ENCODE measurements around the gene RNFT2. TPM values are rescaled to one million over a fixed set of nuclear protein-coding genes. Genes with fewer than 3 reads are reported as not detected.

Gene RNFT2
- total RNA-seq, 1 experiment from 2014 or later, result 21.1 TPM

DNA sequence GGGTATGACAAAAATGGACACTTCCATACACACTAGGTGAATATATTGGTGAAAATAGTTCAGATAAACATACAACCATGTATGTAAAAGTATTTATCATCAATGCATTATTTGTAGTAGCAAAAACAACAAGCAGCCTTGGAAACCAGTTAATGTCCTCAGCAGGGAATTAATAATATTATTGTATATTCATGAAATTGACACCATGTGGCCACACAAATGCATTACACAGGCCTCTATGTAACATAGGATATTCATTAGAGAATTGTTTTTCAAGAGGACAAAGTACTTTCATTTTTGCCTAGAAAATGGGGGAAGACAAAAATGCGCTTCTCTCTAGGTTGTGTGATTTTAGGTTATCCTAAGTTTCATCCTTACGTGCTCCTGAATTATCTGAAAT lies 24.6 kb upstream of the RNFT2 start:
- ChIA-PET POLR2A (ENCODE audit: unreplicated experiment) (no interaction called here), CTCF (no interaction called here)
- Histone ChIP-seq H3K4me2 (no peak overlapping the region), H3K9me3 (ENCODE audit: insufficient read depth, low read depth) (no peaks in the 10 kb centered on the region), H3K4me1 (replicated peaks; ENCODE audit: insufficient read depth) (peaks cover 6% of the 10 kb centered on the region), H4K20me1 (ENCODE audit: insufficient read depth) (peaks cover 5% of the 10 kb centered on the region; the same call in 1 of the 2 replicates), H3K9me2 (ENCODE audit: insufficient read depth) (no peaks in the 10 kb centered on the region), H3K27me3 (ENCODE audit: insufficient read depth, low read depth) (no peaks in the 10 kb centered on the region), H3K79me2 (ENCODE audit: low read depth) (no peaks in the 10 kb centered on the region), H2AFZ (no peak overlapping the region), H3K4me3 (no peak overlapping the region), H3K36me3 (ENCODE audit: low read depth) (no peaks in the 10 kb centered on the region), H3F3A (ENCODE audit: insufficient read depth, low read depth) (no peaks in the 10 kb centered on the region), H3K27ac (no peak overlapping the region)
- no peak for DNase-seq
- BruUV-seq (replicated peaks), result no TSS peak
- intact Hi-C loops (cut with micrococcal nuclease; ENCODE audit: unreplicated experiment), result no loop called here
- no peak for TF ChIP-seq EZH2 (IDR thresholded peaks at IDR 0.05; ENCODE audit: low read depth)
- TF ChIP-seq, protein P1, sequence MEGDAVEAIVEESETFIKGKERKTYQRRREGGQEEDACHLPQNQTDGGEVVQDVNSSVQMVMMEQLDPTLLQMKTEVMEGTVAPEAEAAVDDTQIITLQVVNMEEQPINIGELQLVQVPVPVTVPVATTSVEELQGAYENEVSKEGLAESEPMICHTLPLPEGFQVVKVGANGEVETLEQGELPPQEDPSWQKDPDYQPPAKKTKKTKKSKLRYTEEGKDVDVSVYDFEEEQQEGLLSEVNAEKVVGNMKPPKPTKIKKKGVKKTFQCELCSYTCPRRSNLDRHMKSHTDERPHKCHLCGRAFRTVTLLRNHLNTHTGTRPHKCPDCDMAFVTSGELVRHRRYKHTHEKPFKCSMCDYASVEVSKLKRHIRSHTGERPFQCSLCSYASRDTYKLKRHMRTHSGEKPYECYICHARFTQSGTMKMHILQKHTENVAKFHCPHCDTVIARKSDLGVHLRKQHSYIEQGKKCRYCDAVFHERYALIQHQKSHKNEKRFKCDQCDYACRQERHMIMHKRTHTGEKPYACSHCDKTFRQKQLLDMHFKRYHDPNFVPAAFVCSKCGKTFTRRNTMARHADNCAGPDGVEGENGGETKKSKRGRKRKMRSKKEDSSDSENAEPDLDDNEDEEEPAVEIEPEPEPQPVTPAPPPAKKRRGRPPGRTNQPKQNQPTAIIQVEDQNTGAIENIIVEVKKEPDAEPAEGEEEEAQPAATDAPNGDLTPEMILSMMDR (conservative IDR thresholded peaks at IDR 0.05), result no peak

DNA sequence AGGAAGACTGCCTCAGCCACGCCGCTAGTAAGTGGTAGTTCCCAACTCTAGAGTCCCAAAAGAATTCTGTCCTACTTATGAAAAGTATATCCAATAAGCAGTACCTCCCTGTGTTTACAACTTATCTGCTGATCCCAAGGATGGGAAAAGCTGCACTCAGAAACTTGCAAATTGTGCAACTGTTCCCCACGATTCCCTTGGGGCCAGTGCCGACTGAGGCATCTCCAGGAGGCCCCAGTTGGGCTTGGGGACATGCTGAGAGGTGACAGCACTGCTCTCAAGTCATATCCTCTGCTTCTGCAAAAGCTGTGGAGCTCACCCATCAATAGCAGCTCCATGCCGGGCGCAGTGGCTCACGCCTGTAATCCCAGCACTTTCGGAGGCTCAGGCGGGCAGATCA lies 23.9 kb upstream of the RNFT2 start:
- Histone ChIP-seq H4K20me1 (ENCODE audit: insufficient read depth) (peaks cover 5% of the 10 kb centered on the region; the same call in 1 of the 2 replicates), H3K79me2 (ENCODE audit: low read depth) (no peaks in the 10 kb centered on the region), H3K27me3 (ENCODE audit: insufficient read depth, low read depth) (no peaks in the 10 kb centered on the region), H3K9me3 (ENCODE audit: insufficient read depth, low read depth) (no peaks in the 10 kb centered on the region), H3K4me3 (no peak overlapping the region), H3K27ac (no peak overlapping the region), H2AFZ (no peak overlapping the region), H3K4me1 (replicated peaks; ENCODE audit: insufficient read depth) (peaks cover 12% of the 10 kb centered on the region), H3K36me3 (ENCODE audit: low read depth) (no peaks in the 10 kb centered on the region), H3F3A (ENCODE audit: insufficient read depth, low read depth) (0 out of 2 replicates have a peak, but pooled peaks cover 6% of the 10 kb centered on the region), H3K9me2 (ENCODE audit: insufficient read depth) (no peaks in the 10 kb centered on the region), H3K4me2 (no peak overlapping the region)
- no TSS peak for BruUV-seq (replicated peaks)
- DNase-seq, result no peak
- POLR2A ChIA-PET (ENCODE audit: unreplicated experiment), result no interaction called here
- no peak for TF ChIP-seq EZH2 (IDR thresholded peaks at IDR 0.05; ENCODE audit: low read depth)
- TF ChIP-seq, protein P1 (conservative IDR thresholded peaks at IDR 0.05), result no peak
- CTCF ChIA-PET, result interaction anchor here (0.6 kb wide), 1 partner anchor 467 kb away, joined by 4 read pairs; no protein-coding TSS in a partner anchor
- intact Hi-C loops (cut with micrococcal nuclease; ENCODE audit: unreplicated experiment), result no loop called here

DNA sequence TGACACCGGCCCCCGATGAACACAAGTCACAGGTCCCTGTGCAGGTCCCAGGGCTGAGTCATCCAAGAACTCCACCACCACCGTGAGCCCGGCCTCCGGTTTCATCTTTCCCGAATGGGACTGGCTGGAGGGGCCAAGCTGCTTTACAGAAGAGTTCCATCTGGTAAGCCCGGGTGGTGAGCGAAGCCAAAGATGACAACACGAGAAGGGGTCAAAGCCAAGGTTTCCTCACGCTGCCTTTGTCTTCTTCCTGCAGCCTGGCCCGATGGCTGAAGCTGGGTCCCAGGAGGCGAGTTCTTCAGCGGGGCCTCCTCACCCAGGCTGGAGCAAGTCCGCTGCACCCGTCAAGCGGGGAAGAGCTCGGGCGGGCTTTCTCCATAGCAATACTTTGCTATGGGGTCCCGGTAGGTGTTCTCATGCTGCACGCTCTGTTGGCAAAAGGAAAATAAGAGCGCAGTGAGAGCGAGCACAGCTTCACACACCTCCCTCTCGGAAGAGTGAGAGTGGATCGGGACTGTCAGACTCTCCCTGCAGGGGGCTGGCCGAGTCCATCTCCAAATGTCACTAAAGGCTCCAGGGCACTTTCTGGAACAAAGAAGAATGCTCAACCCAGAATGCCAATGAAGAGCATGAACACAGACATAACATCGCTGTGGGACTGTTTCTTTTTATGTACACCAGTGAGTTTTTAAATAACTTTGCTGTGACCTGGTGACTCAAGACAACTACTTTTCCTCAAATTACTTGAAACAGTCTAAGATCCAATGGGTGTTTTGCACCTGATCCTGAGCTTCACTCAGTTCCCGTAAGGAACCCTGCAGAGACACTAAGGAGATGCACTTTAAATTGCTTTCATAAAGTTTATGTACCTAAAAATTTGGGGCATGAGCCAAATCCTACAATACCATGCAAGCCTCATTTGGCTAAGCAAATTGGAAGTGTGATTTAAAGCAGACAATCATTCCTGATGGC lies 20.4 kb upstream of the RNFT2 start:
- Histone ChIP-seq H3K9me2 (ENCODE audit: insufficient read depth) (no peaks in the 10 kb centered on the region), H4K20me1 (ENCODE audit: insufficient read depth) (peaks cover 5% of the 10 kb centered on the region; the same call in 1 of the 2 replicates), H3K4me3 (no peak overlapping the region), H3K4me1 (replicated peaks; ENCODE audit: insufficient read depth) (peaks cover 13% of the 10 kb centered on the region), H3K4me2 (peak overlapping the region; percentile 23; the same call in 1 of the 2 replicates), H3K79me2 (ENCODE audit: low read depth) (no peaks in the 10 kb centered on the region), H3K27me3 (ENCODE audit: insufficient read depth, low read depth) (no peaks in the 10 kb centered on the region), H3K9me3 (ENCODE audit: insufficient read depth, low read depth) (no peaks in the 10 kb centered on the region), H3K27ac (no peak overlapping the region), H3F3A (ENCODE audit: insufficient read depth, low read depth) (0 out of 2 replicates have a peak, but pooled peaks cover 7% of the 10 kb centered on the region), H3K36me3 (ENCODE audit: low read depth) (no peaks in the 10 kb centered on the region; the same call in 1 of the 2 replicates), H2AFZ (no peak overlapping the region)
- CTCF ChIA-PET, result interaction anchor here (0.7 kb wide), 1 partner anchor 418 kb away, joined by 3 read pairs; no protein-coding TSS in a partner anchor
- TF ChIP-seq EZH2 (IDR thresholded peaks at IDR 0.05; ENCODE audit: low read depth), result no peak
- TF ChIP-seq, protein P1 (conservative IDR thresholded peaks at IDR 0.05), result no peak
- BruUV-seq (replicated peaks), result no TSS peak
- intact Hi-C loops (cut with micrococcal nuclease; ENCODE audit: unreplicated experiment), result no loop called here
- no peak for DNase-seq
- POLR2A ChIA-PET (ENCODE audit: unreplicated experiment), result interaction anchor here (0.6 kb wide), 1 partner anchor 261 kb away, joined by 5 read pairs; no protein-coding TSS in a partner anchor
